CD4-positive, alpha-beta T cell treated with Interferon alpha-2 for 1 hour (primary cell): ENCODE results near the gene CADM1.
A peak's percentile ranks its signal among the peaks of the same experiment; 100 is the strongest.

ENCODE experiments used
- DNase-seq, 2 donors: peaks; one replicate each; pipeline ENCODE4 v3.0.0-alpha.2; 2020 to 2022

Gene CADM1

DNA sequence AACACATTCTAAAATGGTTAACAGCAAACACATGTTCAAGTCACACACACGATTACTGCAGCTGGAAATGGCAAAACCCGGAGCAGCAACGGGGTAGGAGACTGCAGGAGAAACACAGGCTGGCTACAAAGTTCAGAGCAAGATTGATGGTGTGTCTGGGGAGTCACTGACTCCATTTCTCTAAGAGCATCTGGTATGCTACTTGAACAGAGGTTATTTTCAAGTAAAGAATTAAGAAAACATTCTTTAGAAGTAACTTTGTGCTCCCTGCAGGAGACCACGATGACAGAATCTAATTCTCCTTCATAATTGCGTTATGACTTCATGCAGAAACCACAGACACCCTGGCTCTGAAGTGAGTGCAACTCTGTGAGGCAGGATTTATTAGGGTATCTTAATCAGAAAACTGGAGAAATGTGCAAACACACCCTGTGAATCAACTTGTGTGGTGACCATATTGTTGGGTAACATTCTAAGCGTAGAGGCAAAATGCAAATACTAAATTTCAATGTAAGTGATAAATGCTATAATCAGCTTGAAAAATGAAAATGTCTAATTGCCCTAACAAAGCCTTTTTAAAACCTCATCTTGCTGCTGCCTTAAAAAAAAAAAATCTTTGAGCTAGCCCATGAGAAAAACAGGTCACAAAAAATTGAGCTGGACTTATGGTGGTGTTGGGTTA lies 303.0 kb downstream of the CADM1 start:
- no peak for DNase-seq

DNA sequence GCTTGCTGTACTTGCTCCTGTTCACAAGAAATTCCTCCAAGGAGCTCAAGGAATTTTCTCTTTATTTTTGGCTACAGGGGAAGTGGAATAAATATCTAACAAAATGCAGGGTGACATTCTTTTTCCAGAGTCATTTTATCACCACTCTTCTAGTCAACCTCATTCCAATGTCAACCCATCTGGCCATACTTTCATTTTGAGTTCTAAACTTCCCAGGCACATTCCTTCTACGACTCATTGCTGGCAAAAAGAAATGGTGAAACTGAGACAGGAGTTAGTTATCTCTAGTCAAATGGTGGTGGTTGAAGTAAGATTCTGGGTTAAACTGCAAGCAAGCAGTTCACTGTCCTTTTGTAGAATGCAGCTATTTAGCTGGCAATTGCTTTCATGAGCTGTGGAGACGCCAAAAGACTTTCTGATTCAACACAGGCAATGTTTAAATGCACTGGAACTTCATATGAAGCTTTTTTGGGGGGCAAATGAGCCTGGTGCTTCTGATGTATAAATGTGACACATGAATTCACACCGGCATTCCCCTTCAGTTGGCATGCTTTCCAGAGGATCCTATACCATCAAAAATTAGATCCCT lies 304.6 kb downstream of the CADM1 start:
- DNase-seq = no peak

DNA sequence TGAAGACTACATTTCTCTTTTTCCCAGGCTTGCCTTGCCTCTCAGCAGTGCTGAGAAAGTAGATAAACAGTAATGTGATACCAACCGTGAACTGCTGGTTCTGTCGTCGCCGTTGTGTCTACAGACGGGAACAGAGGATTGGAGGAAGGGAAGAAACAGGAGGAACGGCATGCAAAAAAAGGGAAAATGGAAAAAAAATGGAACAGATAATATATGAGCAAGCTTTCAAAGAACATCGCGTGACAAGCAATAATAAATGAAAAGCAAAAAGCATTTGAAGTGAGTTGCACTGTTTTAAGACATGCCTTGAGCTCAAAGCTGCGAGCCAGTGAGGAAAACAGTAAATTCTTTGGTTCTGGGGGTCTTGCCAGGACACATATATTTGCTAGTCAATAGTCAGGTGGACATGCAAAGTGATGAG lies 305.9 kb downstream of the CADM1 start:
- no peak for DNase-seq

DNA sequence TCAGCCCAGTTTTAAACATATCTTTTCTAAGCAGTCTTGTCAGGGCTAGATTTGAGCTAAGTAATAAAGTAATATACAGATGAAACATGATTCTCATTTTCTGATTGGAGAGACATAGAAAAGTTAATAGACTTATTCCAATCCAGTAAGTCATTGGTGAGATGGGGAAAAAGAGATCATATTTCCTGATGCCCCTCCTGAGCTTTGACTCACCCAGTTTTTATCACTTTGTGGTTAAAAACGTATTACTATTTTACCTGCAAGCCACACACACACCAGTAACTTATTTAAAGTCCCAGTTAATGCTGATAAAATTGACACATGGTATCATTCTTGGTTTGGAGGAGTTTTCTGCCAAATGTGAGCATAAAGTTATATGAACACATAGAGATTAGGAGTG lies 306.8 kb downstream of the CADM1 start:
- DNase-seq = no peak

DNA sequence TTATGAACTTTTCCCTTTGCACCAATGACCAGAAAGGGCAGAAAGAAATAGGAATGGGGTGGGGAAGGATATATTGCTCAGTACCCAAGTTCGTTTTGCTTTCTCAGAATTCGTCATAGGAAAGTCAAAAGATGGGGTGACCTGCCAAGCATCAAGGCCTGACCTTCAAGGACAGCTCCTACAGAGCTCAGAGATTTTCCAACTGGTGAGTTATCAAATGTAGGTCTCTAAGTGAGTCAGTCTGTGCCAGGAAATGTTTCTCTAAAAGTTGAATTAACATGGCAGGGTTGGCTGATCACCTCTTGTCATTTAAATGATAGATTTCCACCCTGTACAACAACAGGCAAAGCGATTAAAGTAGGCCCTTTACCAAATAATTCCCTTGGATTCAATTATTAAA lies 307.2 kb downstream of the CADM1 start:
- DNase-seq = no peak

DNA sequence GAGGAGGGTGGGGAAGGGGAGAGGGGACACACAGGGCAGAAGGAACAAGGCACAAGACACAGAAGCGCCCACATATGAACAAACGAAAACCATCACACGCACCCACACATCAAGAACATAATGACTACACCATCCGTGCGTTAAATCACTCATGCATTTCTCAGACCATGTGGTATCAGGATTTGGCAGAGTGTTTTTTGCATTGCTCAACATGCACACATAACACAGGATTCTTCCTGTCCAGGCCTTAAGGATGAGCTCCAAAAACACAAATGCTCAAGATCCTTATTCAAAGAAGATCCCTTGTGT lies 309.5 kb downstream of the CADM1 start:
- no peak for DNase-seq

- DNase-seq = peak in 1 of 2 donors; percentile 21
These were observed 310.1 kb downstream of the CADM1 start for GRCh38 chr11:115193914-115194801.

GRCh38 chr11:115191761-115192160 lies 312.5 kb downstream of the CADM1 start:
- DNase-seq = no peak

- no peak for DNase-seq
These were observed 314.0 kb downstream of the CADM1 start for GRCh38 chr11:115190196-115190595.

DNA sequence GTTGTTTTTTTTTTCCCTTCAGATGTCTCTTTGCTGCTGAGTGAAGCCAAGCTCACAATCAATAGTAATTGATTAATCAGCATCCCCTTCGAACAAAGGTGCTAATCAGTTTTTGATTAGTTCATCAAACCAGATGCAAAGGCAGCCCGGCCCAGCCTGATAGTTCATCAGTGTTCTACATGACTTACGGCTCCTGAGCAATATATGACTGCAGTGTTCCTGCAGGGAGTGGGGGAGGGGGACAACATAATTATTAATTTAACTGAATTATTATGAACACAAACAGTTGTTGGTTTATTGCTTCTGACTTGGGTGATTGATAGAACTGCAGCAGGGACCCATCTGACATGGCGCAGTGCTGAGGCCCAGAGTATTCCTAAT lies 315.3 kb downstream of the CADM1 start:
- DNase-seq = no peak

GRCh38 chr11:115188188-115188897 lies 315.9 kb downstream of the CADM1 start:
- no peak for DNase-seq

GRCh38 chr11:115185931-115186330 lies 318.3 kb downstream of the CADM1 start:
- DNase-seq = no peak

DNA sequence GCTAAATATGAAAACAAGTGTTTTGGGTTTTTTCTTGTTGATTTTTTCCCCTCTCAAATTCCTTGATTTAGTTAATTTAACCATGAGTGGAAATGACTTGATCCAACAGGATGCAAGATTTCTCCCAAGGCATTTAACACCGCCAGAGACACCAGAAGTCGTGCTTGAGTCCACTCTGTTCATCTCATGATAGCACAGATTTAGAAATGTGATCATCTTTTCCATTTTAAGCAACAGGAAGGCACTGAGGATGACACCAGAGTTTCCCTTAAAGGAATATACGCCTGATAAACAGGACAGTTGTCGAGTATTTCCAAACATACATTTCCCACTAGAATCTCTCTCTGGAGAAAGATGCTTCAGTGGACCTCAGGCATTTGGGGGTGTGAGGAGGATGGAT lies 318.7 kb downstream of the CADM1 start:
- no peak for DNase-seq

DNA sequence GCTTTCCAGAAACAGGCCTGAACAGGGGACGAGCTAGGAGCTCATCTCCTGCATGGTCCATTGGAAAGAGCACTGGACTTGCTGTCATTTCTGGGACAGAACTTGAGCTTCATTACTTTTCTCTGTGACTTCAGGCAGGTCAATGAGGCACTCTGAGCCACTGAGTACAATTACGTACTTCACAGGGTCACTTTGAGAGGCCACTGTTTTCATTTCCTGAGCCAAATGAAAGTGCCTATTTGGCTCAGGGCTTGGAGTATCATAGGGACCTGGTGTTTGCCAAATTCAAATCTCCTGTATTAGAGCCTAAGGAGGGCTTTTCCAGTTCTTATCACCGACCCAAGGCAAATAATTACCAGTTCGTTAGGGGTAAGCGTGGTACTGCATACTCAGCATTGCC lies 319.3 kb downstream of the CADM1 start:
- no peak for DNase-seq

GRCh38 chr11:115183830-115184229 lies 320.4 kb downstream of the CADM1 start:
- DNase-seq = no peak

DNA sequence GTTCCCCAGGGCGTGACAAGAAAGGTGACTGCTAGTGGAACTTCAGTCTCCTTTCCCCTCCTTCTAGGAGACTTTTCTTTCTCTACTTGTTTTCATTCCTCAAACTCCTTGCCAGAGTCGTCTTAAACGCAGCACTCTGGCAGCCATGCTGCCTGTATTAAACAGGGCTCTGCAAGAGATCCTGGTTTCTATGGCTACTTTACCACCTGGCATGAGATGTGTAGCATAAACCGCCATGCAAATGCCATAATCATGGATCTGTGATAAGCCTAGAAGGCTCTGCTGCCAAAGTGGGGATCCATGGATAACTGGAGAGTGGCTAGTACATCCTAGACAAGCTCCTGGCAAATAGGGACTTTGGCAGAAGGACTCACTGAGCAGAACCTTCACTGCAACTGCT lies 321.1 kb downstream of the CADM1 start:
- DNase-seq = no peak

DNA sequence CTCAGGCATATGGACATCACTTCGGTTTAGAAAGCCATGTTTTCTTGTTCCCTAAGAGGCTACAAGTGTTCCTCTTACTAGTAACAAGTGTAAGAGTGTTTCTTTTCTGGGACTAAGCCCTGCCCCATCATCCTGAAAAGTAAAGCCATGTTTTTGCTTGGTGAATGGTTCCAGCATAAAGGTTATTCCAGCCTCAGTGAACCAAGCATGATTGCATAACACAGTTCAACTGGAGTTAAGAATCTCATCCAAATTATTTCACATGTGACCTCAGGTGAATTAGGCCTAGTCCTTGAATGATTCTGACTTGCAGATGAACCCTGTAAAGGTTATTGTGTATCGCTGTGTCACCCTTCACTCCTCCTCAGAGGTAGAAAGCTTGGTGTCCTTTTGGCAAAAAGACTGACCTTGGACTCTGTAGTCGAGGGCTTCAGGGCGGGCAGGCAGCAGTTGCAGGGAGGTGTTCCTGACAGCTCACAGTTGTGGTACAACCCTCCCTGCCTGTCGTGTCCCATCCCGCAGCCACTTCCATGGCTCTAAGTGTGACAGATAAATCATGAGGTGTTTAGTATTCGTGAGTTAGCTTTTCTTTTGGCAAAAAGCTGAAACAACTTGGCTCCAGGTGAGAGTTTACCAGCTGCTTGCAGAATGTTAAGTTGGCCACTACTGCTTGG lies 321.8 kb downstream of the CADM1 start:
- no peak for DNase-seq

GRCh38 chr11:115181538-115181937 lies 322.7 kb downstream of the CADM1 start:
- no peak for DNase-seq

GRCh38 chr11:115180272-115180671 lies 323.9 kb downstream of the CADM1 start:
- DNase-seq = no peak

- DNase-seq = no peak
These were observed 324.6 kb downstream of the CADM1 start for GRCh38 chr11:115179636-115180035.

DNA sequence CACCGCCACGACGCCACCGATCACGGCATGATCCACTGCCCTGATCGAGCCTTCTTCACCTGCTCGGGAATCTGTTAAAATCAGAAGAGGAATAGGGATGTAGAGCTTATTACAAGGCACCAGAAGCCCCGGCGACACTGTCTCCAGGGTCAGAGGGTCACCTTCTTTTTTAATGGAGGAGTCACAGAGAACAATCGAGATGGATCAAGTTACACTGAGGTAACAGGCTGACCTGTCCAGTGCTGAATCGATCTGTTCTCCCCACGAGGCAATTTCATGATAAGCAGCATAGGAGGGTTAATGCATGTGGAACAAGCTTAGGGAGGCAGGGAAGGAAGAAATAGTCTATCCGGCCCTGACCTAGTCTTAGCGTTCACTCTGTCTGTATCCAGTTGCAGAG lies 325.5 kb downstream of the CADM1 start:
- no peak for DNase-seq

GRCh38 chr11:115173136-115173535 lies 331.1 kb downstream of the CADM1 start:
- no peak for DNase-seq
